Duodenal mucosa (tissue), 2 donors: Measurements from ENCODE around the gene PARD3B.

Experiments
- H3K27ac ChIP-seq: one replicate; pipeline ENCODE4 v1.7.0; 2013; ENCODE audit warnings: low read depth, low read length
- H3K27me3 ChIP-seq, 2 donors: one replicate each; pipeline ENCODE4 v1.7.0; 2013; ENCODE audit warnings: low read length in 2 of 2, control low read depth in 1 of 2; ENCODE audit not compliant: insufficient read depth in 2 of 2, control insufficient read depth in 1 of 2
- H3K36me3 ChIP-seq, 2 donors: one replicate each; pipeline ENCODE4 v1.7.0; 2013; ENCODE audit warnings: low read length in 2 of 2, control low read depth in 1 of 2; ENCODE audit not compliant: insufficient read depth in 2 of 2, control insufficient read depth in 1 of 2
- H3K4me1 ChIP-seq, 2 donors: one replicate each; pipeline ENCODE4 v1.7.0; 2013; ENCODE audit warnings: low read length in 2 of 2, control low read depth in 1 of 2; ENCODE audit not compliant: insufficient read depth in 2 of 2, control insufficient read depth in 1 of 2
- H3K4me3 ChIP-seq, 2 donors: one replicate each; pipeline ENCODE4 v1.7.0; 2013; ENCODE audit warnings: low read length in 2 of 2, low read depth in 1 of 2
- H3K9ac ChIP-seq, 2 donors: one replicate each; pipeline ENCODE4 v1.7.0; 2013; ENCODE audit warnings: low read length in 2 of 2, low read depth in 1 of 2
- H3K9me3 ChIP-seq, 2 donors: one replicate each; pipeline ENCODE4 v1.7.0; 2013; ENCODE audit warnings: low read length in 2 of 2, control low read depth in 1 of 2; ENCODE audit not compliant: control insufficient read depth in 1 of 2

The PARD3B gene

DNA sequence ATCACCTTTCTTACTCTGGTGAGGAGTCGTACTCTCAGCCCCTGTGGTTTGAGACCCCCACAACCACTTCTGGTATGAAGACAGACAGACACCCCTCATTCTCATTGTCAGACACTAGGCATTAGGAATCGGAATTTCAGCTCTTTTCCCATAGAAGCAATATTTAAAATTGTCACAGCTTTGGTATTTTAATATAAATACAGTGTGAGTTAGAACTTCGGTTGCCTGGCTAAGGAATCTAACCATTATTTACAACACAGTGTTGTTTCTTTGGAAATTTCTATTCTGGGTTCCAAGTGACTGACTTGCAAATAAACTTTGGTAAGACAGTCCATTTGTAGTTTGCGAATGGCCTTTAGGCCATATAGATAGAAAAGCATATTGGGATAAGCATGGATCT is 318.1 kb downstream of the PARD3B start:
- no peaks in the 10 kb centered on the region for H3K4me1 ChIP-seq
- H3K4me3 ChIP-seq, result no peak overlapping the region
- H3K9ac ChIP-seq, result no peak overlapping the region

DNA sequence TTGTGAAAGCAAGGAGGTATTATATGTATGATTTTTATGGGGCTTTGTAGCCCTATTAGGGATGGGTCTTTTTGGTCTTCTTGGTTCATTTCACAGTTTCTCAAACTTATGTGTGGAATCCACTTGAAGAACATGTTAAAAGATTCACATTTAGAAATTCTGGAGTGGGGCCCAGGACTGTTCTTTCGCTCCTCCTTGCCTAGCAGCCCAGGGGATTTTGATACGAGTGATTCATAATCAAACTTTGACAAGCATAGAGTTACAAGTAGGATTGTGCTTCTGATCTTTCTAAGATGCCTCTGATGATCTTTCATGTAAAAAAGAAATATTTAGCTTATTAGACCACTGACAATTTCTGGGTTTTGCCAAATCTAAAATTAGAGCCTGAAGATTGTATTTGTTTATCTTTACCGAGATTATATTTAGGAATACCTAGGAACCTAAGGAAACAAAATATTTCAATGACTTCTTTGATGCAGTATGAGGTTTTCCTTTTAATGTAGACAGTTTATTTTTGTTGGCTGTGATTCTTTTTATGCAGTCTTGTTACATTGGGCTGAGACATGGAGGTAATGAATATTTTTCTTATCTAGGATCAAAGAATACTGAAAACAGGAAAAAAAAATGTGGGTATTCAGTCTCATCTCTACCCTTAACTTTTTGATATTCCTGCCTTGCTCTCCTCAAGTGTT is 324.0 kb downstream of the PARD3B start:
- Histone ChIP-seq H3K27ac (no peak overlapping the region), H3K9me3 (no peaks in the 10 kb centered on the region), H3K9ac (no peak overlapping the region)

More for the DNA sequence above, 318.1 kb downstream of the PARD3B start:
- H3K9me3 ChIP-seq, result no peaks in the 10 kb centered on the region
- no peak overlapping the region for H3K27ac ChIP-seq
- H3K27me3 ChIP-seq, result no peaks in the 10 kb centered on the region
- H3K36me3 ChIP-seq, result no peaks in the 10 kb centered on the region

DNA sequence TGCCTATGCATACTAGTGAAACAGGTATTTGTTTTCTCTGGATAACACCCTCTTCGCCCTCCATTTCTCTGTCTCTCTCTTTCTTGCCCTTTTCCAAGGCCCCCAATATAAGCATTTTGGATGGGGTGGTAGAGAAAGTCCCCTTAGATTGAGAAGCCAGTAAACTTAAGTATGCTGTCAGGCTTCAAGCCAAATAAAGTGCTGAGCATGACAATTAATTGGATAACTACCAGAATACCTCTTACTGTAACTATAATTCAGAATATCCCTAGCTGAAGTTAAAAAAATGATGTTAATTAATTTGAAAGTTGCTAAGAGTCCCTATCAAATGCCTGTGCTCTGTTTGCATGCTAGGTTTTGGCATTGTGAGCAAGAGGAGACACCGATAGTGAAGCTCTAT is 324.8 kb downstream of the PARD3B start:
- Histone ChIP-seq H3K27ac (no peak overlapping the region), H3K4me3 (no peak overlapping the region), H3K27me3 (no peaks in the 10 kb centered on the region), H3K36me3 (no peaks in the 10 kb centered on the region), H3K9ac (no peak overlapping the region), H3K9me3 (no peaks in the 10 kb centered on the region), H3K4me1 (peaks cover 0 to 7% of the 10 kb centered on the region in 2 donors)

More for the DNA sequence above, 324.0 kb downstream of the PARD3B start:
- no peaks in the 10 kb centered on the region for H3K27me3 ChIP-seq
- no peaks in the 10 kb centered on the region for H3K36me3 ChIP-seq
- H3K4me3 ChIP-seq, result no peak overlapping the region
- peaks cover 0 to 7% of the 10 kb centered on the region in 2 donors for H3K4me1 ChIP-seq

DNA sequence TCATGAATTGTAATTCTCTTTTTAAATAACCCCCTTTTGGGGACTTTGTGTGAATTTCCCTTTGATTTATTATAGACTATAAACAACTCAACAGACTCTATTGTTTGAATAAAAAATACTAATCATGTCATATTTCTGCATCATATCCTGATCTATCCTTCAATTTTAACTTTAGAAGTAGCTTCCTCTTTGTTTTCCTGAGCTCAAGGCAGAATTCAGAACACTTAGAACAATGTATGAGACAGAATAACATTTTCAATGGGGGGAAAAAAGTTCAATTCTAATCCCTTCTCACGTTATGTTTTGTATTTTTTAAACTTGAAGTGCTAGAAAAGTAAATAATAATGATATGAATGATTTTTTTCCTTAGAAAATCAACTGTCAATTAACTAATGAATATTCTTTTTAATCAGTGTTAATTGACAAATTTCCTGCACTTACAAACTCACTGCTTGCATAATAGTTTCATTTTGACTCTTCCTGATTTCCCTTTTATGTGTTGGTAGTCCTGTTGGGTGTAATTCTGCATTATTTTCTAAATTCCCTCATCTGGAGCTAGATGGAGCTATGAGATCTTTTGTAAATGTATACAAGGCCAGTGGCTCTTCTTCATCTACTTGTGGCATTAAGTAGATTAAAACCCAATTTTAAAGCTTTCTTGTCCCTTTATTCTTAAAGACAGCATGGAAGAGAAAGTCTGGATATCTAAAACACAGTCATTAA is 326.1 kb downstream of the PARD3B start:
- no peaks in the 10 kb centered on the region for H3K9me3 ChIP-seq
- H3K4me1 ChIP-seq, result peaks cover 0 to 7% of the 10 kb centered on the region in 2 donors
- no peak overlapping the region for H3K27ac ChIP-seq
- H3K9ac ChIP-seq, result no peak overlapping the region
- no peak overlapping the region for H3K4me3 ChIP-seq
- no peaks in the 10 kb centered on the region for H3K27me3 ChIP-seq
- H3K36me3 ChIP-seq, result no peaks in the 10 kb centered on the region

DNA sequence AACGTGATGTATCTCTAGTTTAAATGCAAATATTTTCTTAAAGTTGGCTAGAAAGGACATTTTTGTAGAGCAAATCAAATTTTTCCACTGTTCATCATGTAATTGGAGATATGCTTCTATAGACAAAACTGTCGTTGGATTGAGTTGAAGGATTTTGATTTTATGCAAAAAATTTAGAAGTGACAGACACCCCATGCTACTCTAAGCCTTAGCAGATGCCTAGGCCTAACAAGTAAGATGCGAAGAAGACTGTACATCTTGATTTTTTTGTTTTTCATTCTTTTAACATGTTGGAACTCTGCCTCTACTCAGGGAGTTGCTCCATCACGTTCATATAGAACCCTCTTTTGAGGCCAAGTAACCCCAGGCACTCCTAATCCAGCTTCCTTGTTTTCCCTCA is 331.0 kb downstream of the PARD3B start:
- Histone ChIP-seq H3K9me3 (no peaks in the 10 kb centered on the region), H3K4me1 (peaks cover 0 to 4% of the 10 kb centered on the region in 2 donors), H3K27me3 (no peaks in the 10 kb centered on the region), H3K4me3 (no peak overlapping the region), H3K9ac (no peak overlapping the region), H3K36me3 (no peaks in the 10 kb centered on the region), H3K27ac (no peak overlapping the region)

DNA sequence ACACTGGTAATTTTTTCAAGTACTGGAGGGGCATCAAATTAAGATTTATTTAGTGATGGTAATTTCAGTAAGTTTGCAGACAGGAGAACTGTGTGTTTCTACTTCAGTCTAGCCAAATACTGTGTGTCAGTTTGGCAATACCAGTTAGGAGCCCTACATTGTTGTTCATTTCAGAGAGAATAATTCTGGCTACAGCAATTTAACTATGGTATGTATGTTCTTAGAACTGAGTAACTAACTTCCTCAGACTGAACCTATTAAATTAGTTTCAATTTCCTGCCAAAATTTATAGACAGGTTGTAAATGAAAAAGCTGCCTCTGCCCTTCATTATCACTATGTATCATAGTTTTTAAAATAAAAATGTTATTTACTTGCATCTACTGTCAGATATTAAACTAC is 332.4 kb downstream of the PARD3B start:
- Histone ChIP-seq H3K4me1 (no peaks in the 10 kb centered on the region), H3K27me3 (no peaks in the 10 kb centered on the region), H3K27ac (no peak overlapping the region), H3K9ac (no peak overlapping the region), H3K4me3 (no peak overlapping the region), H3K36me3 (no peaks in the 10 kb centered on the region), H3K9me3 (no peaks in the 10 kb centered on the region)

DNA sequence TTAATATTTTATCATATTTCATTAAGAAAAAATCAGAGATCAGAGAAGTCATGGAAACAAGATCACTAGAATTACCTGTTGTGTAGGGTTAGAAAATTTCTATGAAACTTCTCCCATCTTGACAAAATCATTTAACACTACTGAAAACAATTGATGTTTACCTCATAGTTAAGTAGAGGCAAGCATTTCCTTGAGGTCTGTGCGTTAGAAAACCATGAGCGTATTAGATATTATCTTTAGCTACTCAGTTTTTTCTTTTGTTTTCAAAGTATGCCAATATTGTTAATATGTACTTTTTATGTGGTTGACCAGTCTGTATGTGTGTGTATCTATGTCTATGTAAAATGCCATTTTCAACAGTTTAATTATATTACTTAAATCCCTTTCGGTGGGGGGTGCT is 335.7 kb downstream of the PARD3B start:
- Histone ChIP-seq H3K4me1 (no peaks in the 10 kb centered on the region), H3K9ac (no peak overlapping the region), H3K9me3 (no peaks in the 10 kb centered on the region), H3K36me3 (no peaks in the 10 kb centered on the region), H3K4me3 (no peak overlapping the region), H3K27ac (no peak overlapping the region), H3K27me3 (no peaks in the 10 kb centered on the region)

DNA sequence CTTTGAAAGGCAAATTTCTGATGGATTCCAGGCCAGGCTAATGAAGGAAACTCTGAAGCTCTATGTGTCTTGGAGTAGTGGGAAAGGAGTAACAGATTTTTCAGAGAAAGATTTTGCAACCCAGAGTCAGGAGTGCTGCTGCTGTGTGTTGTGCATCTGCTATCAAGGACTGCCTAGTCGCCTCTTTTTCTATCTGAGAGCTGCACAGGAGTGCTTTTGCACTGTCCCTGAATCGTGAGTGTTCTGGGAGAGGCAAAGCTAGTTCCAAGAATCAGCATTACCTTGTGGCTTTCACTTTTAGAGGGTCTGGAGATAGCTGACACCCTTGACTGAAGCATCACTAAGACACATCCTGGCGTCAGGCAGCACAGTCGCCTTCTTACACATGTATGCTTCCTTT is 336.4 kb downstream of the PARD3B start:
- Histone ChIP-seq H3K4me1 (no peaks in the 10 kb centered on the region), H3K9me3 (no peaks in the 10 kb centered on the region), H3K36me3 (no peaks in the 10 kb centered on the region), H3K27ac (no peak overlapping the region), H3K4me3 (no peak overlapping the region), H3K27me3 (no peaks in the 10 kb centered on the region), H3K9ac (no peak overlapping the region)

DNA sequence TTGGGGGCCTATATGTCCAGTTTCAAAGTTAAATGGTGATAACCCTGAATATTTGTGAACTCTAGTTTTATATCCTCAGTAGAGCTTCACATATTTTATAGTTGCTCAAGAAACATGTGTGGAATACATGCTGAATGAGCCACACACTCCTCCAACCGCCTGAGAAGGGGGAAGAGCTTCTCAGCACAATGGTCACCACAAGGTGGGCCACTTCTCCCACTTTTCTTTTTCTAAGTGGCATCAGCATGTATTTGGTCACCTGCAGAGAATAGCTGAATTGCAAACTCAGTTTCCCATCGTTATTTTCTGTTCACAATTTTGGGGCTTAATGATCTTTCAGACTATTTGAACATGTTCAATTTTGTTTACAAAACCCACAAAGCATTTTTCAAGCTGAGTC is 340.5 kb downstream of the PARD3B start:
- Histone ChIP-seq H3K9ac (no peak overlapping the region), H3K27ac (no peak overlapping the region), H3K4me3 (no peak overlapping the region), H3K36me3 (no peaks in the 10 kb centered on the region), H3K27me3 (no peaks in the 10 kb centered on the region), H3K4me1 (no peaks in the 10 kb centered on the region), H3K9me3 (no peaks in the 10 kb centered on the region)

DNA sequence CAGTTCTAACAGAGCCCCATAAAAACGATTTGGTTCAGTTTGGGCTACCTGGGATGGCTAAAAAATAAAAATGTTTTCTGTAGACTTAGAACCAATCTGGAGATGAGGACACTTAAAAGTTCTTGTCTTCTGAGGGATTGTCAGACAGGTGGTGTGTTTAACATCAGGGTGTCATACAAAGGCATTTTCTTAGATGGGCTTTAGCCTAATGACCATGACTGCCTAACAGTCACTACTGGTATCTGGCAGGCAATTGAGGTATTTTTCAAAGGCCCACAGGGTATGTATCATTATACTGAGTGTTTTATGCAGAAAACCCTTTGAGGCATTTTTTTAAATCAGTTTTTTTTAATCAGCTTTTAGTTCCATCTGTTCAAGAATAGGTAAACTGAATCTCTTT is 341.4 kb downstream of the PARD3B start:
- H3K4me1 ChIP-seq, result no peaks in the 10 kb centered on the region
- no peaks in the 10 kb centered on the region for H3K9me3 ChIP-seq
- H3K27me3 ChIP-seq, result no peaks in the 10 kb centered on the region
- no peak overlapping the region for H3K9ac ChIP-seq
- H3K4me3 ChIP-seq, result no peak overlapping the region
- H3K36me3 ChIP-seq, result no peaks in the 10 kb centered on the region
- H3K27ac ChIP-seq, result no peak overlapping the region
